HepG2 (cell line): ENCODE results near the gene CYP2W1. TPM values are rescaled to one million over a fixed set of nuclear protein-coding genes. Genes with fewer than 3 reads are reported as not detected.

ENCODE experiments used
- ATAC-seq: fragments of 200-7000 bp; cut with Tn5 transposase; 3 replicates; pipeline ENCODE4 v1.9.1; 2020; ENCODE audit warnings: mild to moderate bottlenecking, moderate library complexity
- Bru-seq: library from RNA; stranded (reverse); fragments of 400-500 nt; gene quantifications from one replicate; lab custom pipeline; 2021; lab: Mats Ljungman, UMichigan
- BruChase-seq, 2 experiments: library from RNA; stranded (reverse); fragments of 400-500 nt; gene quantifications; one replicate each; lab custom pipeline; 2021; lab: Mats Ljungman, UMichigan
- BruUV-seq: library from RNA; stranded (reverse); fragments of 400-500 nt; replicated peaks from 2 replicates; lab custom pipeline; 2021; lab: Mats Ljungman, UMichigan
- CTCF ChIA-PET: fragments of 300-600 bp; formaldehyde crosslinking; extraction: SDS; loops from one replicate; lab custom pipeline; 2021; ENCODE audit warnings: low total read pairs, inconsistent platforms, low intra/inter-chr PET ratio; lab: Yijun Ruan, JAX
- POLR2A ChIA-PET: fragments of 350-600 bp; sonication (Branson Sonifier 250); formaldehyde crosslinking; loops from one replicate; lab custom pipeline; 2020; ENCODE audit warnings: antibody characterized with exemption, inconsistent platforms; lab: Yijun Ruan, JAX
- DNase-seq: peaks from one replicate; pipeline ENCODE4 v3.0.0-alpha.2; 2015; ENCODE audit warnings: low spot score
- FAIRE-seq: peaks from 3 replicates; lab custom pipeline; 2011; peaks lifted over from hg19 to GRCh38; lab: Jason Lieb, UNC
- H2AFZ ChIP-seq: one replicate; pipeline ENCODE4 v1.6.1; 2011; ENCODE audit warnings: low read length, inconsistent platforms
- H3K27ac ChIP-seq: fragments of 300-600 bp; 3 replicates; pipeline ENCODE4 v1.8.0; 2011; ENCODE audit warnings: mixed run types, mild to moderate bottlenecking, mixed read lengths, low read length, inconsistent platforms; ENCODE audit not compliant: insufficient read depth; ENCODE audit errors: extremely low read length
- H3K27me3 ChIP-seq, 2 experiments: fragments of 200-600 bp in 1 of 2; 2 replicates in 1 of 2; 3 replicates in 1 of 2; pipeline versions ENCODE4 v1.6.0 to v1.8.0; 2011; ENCODE audit warnings: low read length in 2 of 2, mild to moderate bottlenecking in 2 of 2, moderate library complexity in 2 of 2, inconsistent platforms in 1 of 2; ENCODE audit not compliant: insufficient read depth in 2 of 2, control insufficient read depth in 1 of 2
- H3K36me3 ChIP-seq, 2 experiments: fragments of 200-600 bp in 1 of 2; replicated peaks in 1 of 2; 2 replicates in 1 of 2; 3 replicates in 1 of 2; pipeline versions ENCODE4 v1.5.1 to v1.8.0; 2011; ENCODE audit warnings: low read length in 2 of 2, inconsistent platforms in 1 of 2; ENCODE audit not compliant: insufficient read depth in 2 of 2, control insufficient read depth in 1 of 2
- H3K4me1 ChIP-seq: 2 replicates; pipeline ENCODE4 v1.5.1; 2012; ENCODE audit warnings: low read length, inconsistent platforms; ENCODE audit not compliant: insufficient read depth
- H3K4me2 ChIP-seq: 2 replicates; pipeline ENCODE4 v1.6.0; 2011; ENCODE audit warnings: low read depth, low read length, inconsistent platforms
- H3K4me3 ChIP-seq, 3 experiments: fragments of 200-600 bp in 1 of 3; sonication (generic), shearing (Covaris generic) in 1 of 3; replicated peaks in 1 of 3; 2 replicates each; pipeline ENCODE4 v1.5.1; 2011 to 2016; ENCODE audit warnings: low read length in 3 of 3, inconsistent platforms in 2 of 3, low read depth in 2 of 3, mild to moderate bottlenecking in 2 of 3, control low read depth in 1 of 3, mixed read lengths in 1 of 3; ENCODE audit not compliant: insufficient read depth in 1 of 3
- H3K79me2 ChIP-seq: one replicate; pipeline ENCODE4 v1.6.1; 2011; ENCODE audit warnings: low read length, inconsistent platforms; ENCODE audit not compliant: insufficient read depth
- H3K9ac ChIP-seq: 2 replicates; pipeline ENCODE4 v1.6.0; 2011; ENCODE audit warnings: mild to moderate bottlenecking, low read depth, low read length, inconsistent platforms; ENCODE audit not compliant: insufficient read depth
- H3K9me3 ChIP-seq: 2 replicates; pipeline ENCODE4 v1.5.1; 2012; ENCODE audit warnings: mild to moderate bottlenecking, low read length
- H4K20me1 ChIP-seq: 2 replicates; pipeline ENCODE4 v1.6.0; 2011; ENCODE audit warnings: inconsistent platforms, mild to moderate bottlenecking, low read length, moderate library complexity; ENCODE audit not compliant: insufficient read depth
- ARHGAP35 ChIP-seq: sonication (generic); formaldehyde crosslinking; IDR thresholded peaks from 2 replicates; pipeline ENCODE4 v1.9.0; 2022; ENCODE audit warnings: mild to moderate bottlenecking, inconsistent platforms, moderate library complexity, missing genetic modification reagents, borderline replicate concordance
- ATM ChIP-seq: fragments of 450-650 bp; IDR thresholded peaks from 2 replicates; pipeline ENCODE4 v1.7.1; 2017; ENCODE audit warnings: mild to moderate bottlenecking, borderline replicate concordance
- CSRNP2 ChIP-seq: sonication (generic); formaldehyde crosslinking; conservative IDR thresholded peaks from 2 replicates; pipeline ENCODE4 v1.8.0; 2022; ENCODE audit warnings: low read depth, missing genetic modification reagents
- GPN1 ChIP-seq: sonication (generic); formaldehyde crosslinking; IDR thresholded peaks from 2 replicates; pipeline ENCODE4 v1.5.1; 2020; ENCODE audit warnings: missing genetic modification reagents, borderline replicate concordance
- KAT7 ChIP-seq: IDR thresholded peaks from 2 replicates; pipeline ENCODE4 v1.6.1; 2018; ENCODE audit warnings: borderline replicate concordance, missing compliant biosample characterization
- NKX3-1 ChIP-seq: sonication (generic); formaldehyde crosslinking; IDR thresholded peaks from 2 replicates; pipeline ENCODE4 v1.5.0; 2020; ENCODE audit warnings: missing genetic modification reagents
- RXRB ChIP-seq: IDR thresholded peaks from 2 replicates; pipeline ENCODE4 v1.6.1; 2016; ENCODE audit warnings: borderline replicate concordance, missing genetic modification reagents, missing compliant biosample characterization
- ZMAT3 ChIP-seq: sonication (generic); formaldehyde crosslinking; conservative IDR thresholded peaks from 2 replicates; pipeline ENCODE4 v1.7.0; 2021; ENCODE audit warnings: missing genetic modification reagents
- ZNF17 ChIP-seq: sonication (generic); formaldehyde crosslinking; IDR thresholded peaks from 2 replicates; pipeline ENCODE4 v1.5.0; 2020; ENCODE audit warnings: mild to moderate bottlenecking, missing genetic modification reagents
- ZNF276 ChIP-seq: sonication (generic); formaldehyde crosslinking; IDR thresholded peaks from 2 replicates; pipeline ENCODE4 v1.4.0; 2020; ENCODE audit warnings: mild to moderate bottlenecking, low read depth, missing genetic modification reagents
- ZNF432 ChIP-seq: sonication (generic); formaldehyde crosslinking; IDR thresholded peaks from 2 replicates; pipeline ENCODE4 v1.5.0; 2020; ENCODE audit warnings: missing genetic modification reagents, mild to moderate bottlenecking, borderline replicate concordance
- ZNF460 ChIP-seq: sonication (generic); formaldehyde crosslinking; IDR thresholded peaks from 2 replicates; pipeline ENCODE4 v1.5.1; 2020; ENCODE audit warnings: missing genetic modification reagents, mild to moderate bottlenecking, borderline replicate concordance
- WGBS: methylation state at CpG from one replicate; pipeline ENCODE4 v1.1.6; 2017; ENCODE audit warnings: low lambda C conversion rate; 5-methylcytosine and 5-hydroxymethylcytosine counted together
- in situ Hi-C: cut with HindIII; loops from 2 replicates; pipeline ENCODE4 v1.10.0; 2017; ENCODE audit warnings: low pct_unique_long_range_greater_than_20kb; ENCODE audit not compliant: extremely low pct_ligation_motif_present
- intact Hi-C: fragments of 100-400 bp; cut with micrococcal nuclease; formaldehyde crosslinking; loops from one replicate; pipeline ENCODE4 v1.10.0; 2022; ENCODE audit not compliant: unreplicated experiment
- long read RNA-seq, 2 experiments: library from RNA in 1 of 2; library from polyadenylated mRNA in 1 of 2; stranded (forward) in 1 of 2; unstranded in 1 of 2; transcript quantifications; one replicate each; pipeline ENCODE4 v2.0.0, GENCODE V29; 2019 to 2022
- polyA minus RNA-seq, 3 experiments: library from RNA; depleted of rRNA, polyadenylated mRNA; stranded (reverse); fragments of >200 nt; gene quantifications; 2 replicates each; pipeline ENCODE4 v1.2.3, GENCODE V29; 2011; ENCODE audit warnings: low replicate concordance in 1 of 3
- polyA plus RNA-seq, 8 experiments: library from polyadenylated mRNA; depleted of rRNA in 3 of 8; stranded (reverse) in 7 of 8; unstranded in 1 of 8; fragments of >200 nt; fragmentation: Illumina TruSeq in 4 of 8; extraction: Trizol in 4 of 8; gene quantifications; 2 replicates each; pipeline versions ENCODE4 v1.2.1 to v1.2.3, GENCODE V29; 2011 to 2016; ENCODE audit warnings: low read depth in 4 of 8, missing spikeins in 1 of 8, mixed read lengths in 1 of 8; ENCODE audit not compliant: insufficient read depth in 1 of 8
- total RNA-seq, 5 experiments: library from RNA; depleted of rRNA; stranded (reverse); fragments of >200 nt; fragmentation: Illumina TruSeq; extraction: Trizol; gene quantifications; 2 replicates each; pipeline ENCODE4 v1.2.3, GENCODE V29; 2016; ENCODE audit warnings: low read depth in 1 of 5
- TF ChIP-seq, protein P1 (sequence below): sonication (generic); formaldehyde crosslinking; IDR thresholded peaks from 2 replicates; pipeline ENCODE4 v1.4.0; 2020; ENCODE audit warnings: missing genetic modification reagents, low read depth, mild to moderate bottlenecking, borderline replicate concordance

The CYP2W1 gene
- total RNA-seq (2016; rRNA removed; fragmentation: Illumina TruSeq; extraction: Trizol), result 11.7 and 31.7 TPM in 2 replicates
- total RNA-seq (2016; cell fraction: cytosol; rRNA removed; fragmentation: Illumina TruSeq; extraction: Trizol; ENCODE audit: low read depth), result 6.8 and 8.3 TPM in 2 replicates
- 10.2 and 31.7 TPM in 2 replicates for total RNA-seq (2016; cell fraction: insoluble cytoplasmic fraction; rRNA removed; fragmentation: Illumina TruSeq; extraction: Trizol)
- total RNA-seq (2016; cell fraction: membrane; rRNA removed; fragmentation: Illumina TruSeq; extraction: Trizol), result 10.9 and 11.0 TPM in 2 replicates
- total RNA-seq (2016; cell fraction: nucleus; rRNA removed; fragmentation: Illumina TruSeq; extraction: Trizol), result 35.8 and 47.0 TPM in 2 replicates
- polyA plus RNA-seq (2011; rRNA removed), result 19.5 and 32.7 TPM in 2 replicates
- polyA plus RNA-seq (2011; cell fraction: cytosol; rRNA removed), result 9.5 and 22.3 TPM in 2 replicates
- polyA plus RNA-seq (2011; cell fraction: nucleus; rRNA removed), result 171 and 205 TPM in 2 replicates
- 20.0 and 28.3 TPM in 2 replicates for polyA plus RNA-seq (2012)
- 5.5 and 6.2 TPM in 2 replicates for polyA plus RNA-seq (2016; cell fraction: cytosol; fragmentation: Illumina TruSeq; extraction: Trizol; ENCODE audit: low read depth)
- polyA plus RNA-seq (2016; cell fraction: insoluble cytoplasmic fraction; fragmentation: Illumina TruSeq; extraction: Trizol; ENCODE audit: low read depth), result 14.3 and 20.7 TPM in 2 replicates
- 8.5 and 9.6 TPM in 2 replicates for polyA plus RNA-seq (2016; cell fraction: membrane; fragmentation: Illumina TruSeq; extraction: Trizol; ENCODE audit: low read depth)
- 135 and 137 TPM in 2 replicates for polyA plus RNA-seq (2016; cell fraction: nucleus; fragmentation: Illumina TruSeq; extraction: Trizol; ENCODE audit: insufficient read depth, low read depth)
- polyA minus RNA-seq (2011; rRNA and poly(A)+ RNA removed; ENCODE audit: low replicate concordance), result 66.3 TPM in 1 of 2 replicates, not detected in the other
- polyA minus RNA-seq (2011; cell fraction: cytosol; rRNA and poly(A)+ RNA removed), result 26.5 and 32.3 TPM in 2 replicates
- 88.4 and 113 TPM in 2 replicates for polyA minus RNA-seq (2011; cell fraction: nucleus; rRNA and poly(A)+ RNA removed)
- Bru-seq, nascent RNA, result percentile 79 among the genes with signal in this experiment
- percentile 88 among the genes with signal in this experiment for BruChase-seq, experiment 1, labeled RNA remaining after a 6-hour chase
- BruChase-seq, experiment 2, labeled RNA remaining after a 2-hour chase, result percentile 82 among the genes with signal in this experiment
- long read RNA-seq, experiment 1, transcript CYP2W1-201 (9 exons, 2,304 nt), result major isoform, 8 of 14 reads
- long read RNA-seq, experiment 1, partial matches to known transcripts, result 2 of 14 reads
- long read RNA-seq, experiment 1, other reads (novel, unspliced or antisense), result 4 of 14 reads
- long read RNA-seq, experiment 2, transcript CYP2W1-201 (9 exons, 2,304 nt), result major isoform, 49 of 140 reads
- long read RNA-seq, experiment 2, partial matches to known transcripts, result 46 of 140 reads
- long read RNA-seq, experiment 2, other reads (novel, unspliced or antisense), result 41 of 140 reads

- FAIRE-seq (no peak), DNase-seq (peak; percentile 53), ATAC-seq (peak; percentile 58)
- H3K4me2 ChIP-seq, result peak within 1 kb of the TSS; percentile 98
- peaks cover 40% of the 10 kb centered on the region for H3K79me2 ChIP-seq
- peak within 1 kb of the TSS; percentile 80 for H3K27ac ChIP-seq
- H3K9ac ChIP-seq, result peak within 1 kb of the TSS; percentile 91
- ChIA-PET CTCF (interaction anchor here (1.0 to 1.1 kb wide), 2 partner anchors 18 to 61 kb away, joined by 3 read pairs; no protein-coding TSS in a partner anchor), POLR2A (interaction anchor here (0.7 to 3.3 kb wide), 11 partner anchors 9 to 186 kb away, joined by 3 to 57 read pairs (median 5); partner anchors contain the start of gene COX19)
- no peaks in the 10 kb centered on the region for H3K27me3 ChIP-seq
- WGBS, result no CpG with 5 or more reads among the region's 34 CpGs
- H3K4me1 ChIP-seq, result peaks cover 80% of the 10 kb centered on the region
- H3K9me3 ChIP-seq, result no peaks in the 10 kb centered on the region
- in situ Hi-C loops, result no loop called here
- H3K4me3 ChIP-seq, result peak within 1 kb of the TSS; percentile 59 to 86 (median 71)
- peaks cover 8 to 16% of the 10 kb centered on the region in 2 experiments; a peak in 3 of 5 replicates for H3K36me3 ChIP-seq
- no peaks in the 10 kb centered on the region for H4K20me1 ChIP-seq
- intact Hi-C loops, result no loop called here
- H2AFZ ChIP-seq, result no peak within 1 kb of the TSS
- BruUV-seq, result no TSS peak
- TF ChIP-seq ZNF460 (no peak), NKX3-1 (CRISPR knock-in tag) (no peak; the same call in 1 of the 2 replicates), ZNF276 (no peak), ZMAT3 (CRISPR knock-in tag) (peak; percentile 34), ATM (no peak), CSRNP2 (CRISPR knock-in tag) (no peak), ARHGAP35 (CRISPR knock-in tag) (0 out of 2 replicates have a peak, but pooled peaks have one; percentile 46), ZNF432 (CRISPR knock-in tag) (no peak), RXRB (0 out of 2 replicates have a peak, but pooled peaks have one; percentile 10), KAT7 (CRISPR knock-in tag) (peak; percentile 77; the same call in 1 of the 2 replicates), ZNF17 (CRISPR knock-in tag) (no peak), GPN1 (CRISPR knock-in tag) (no peak)
- TF ChIP-seq, protein P1, sequence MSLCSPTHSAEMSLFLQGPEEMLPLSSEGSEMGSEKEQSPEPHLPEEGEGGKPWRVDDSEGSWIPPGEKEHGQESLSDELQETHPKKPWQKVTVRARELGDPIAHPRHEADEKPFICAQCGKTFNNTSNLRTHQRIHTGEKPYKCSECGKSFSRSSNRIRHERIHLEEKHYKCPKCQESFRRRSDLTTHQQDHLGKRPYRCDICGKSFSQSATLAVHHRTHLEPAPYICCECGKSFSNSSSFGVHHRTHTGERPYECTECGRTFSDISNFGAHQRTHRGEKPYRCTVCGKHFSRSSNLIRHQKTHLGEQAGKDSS (CRISPR knock-in tag), result no peak
These were observed at the start of gene CYP2W1 for GRCh38 chr7:983004-983615. TSS of gene CYP2W1 (plus strand) at chr7:983181. CDS start at chr7:983212, 31 bp downstream.
